HepG2 (cell line): ENCODE results near the gene TOMM40L. TPM values are rescaled to one million over a fixed set of nuclear protein-coding genes. Genes with fewer than 3 reads are reported as not detected.
A peak's percentile ranks its signal among the peaks of the same experiment; 100 is the strongest.

Source experiments
- ARID3A ChIP-seq: IDR thresholded peaks from 2 replicates; pipeline ENCODE4 v1.6.1; 2012; ENCODE audit warnings: low read depth, low read length, improper control_type of control experiment
- ATF1 ChIP-seq: IDR thresholded peaks from 2 replicates; pipeline ENCODE4 v1.6.1; 2016; ENCODE audit warnings: mild to moderate bottlenecking, control low read depth
- BRF2 ChIP-seq: sonication (generic); formaldehyde crosslinking; IDR thresholded peaks from 2 replicates; pipeline ENCODE4 v1.8.1; 2022; ENCODE audit warnings: mild to moderate bottlenecking, missing genetic modification reagents
- CREB3 ChIP-seq: sonication (generic); formaldehyde crosslinking; IDR thresholded peaks from 2 replicates; pipeline ENCODE4 v1.5.0; 2020; ENCODE audit warnings: missing genetic modification reagents
- KDM2A ChIP-seq: sonication (generic); formaldehyde crosslinking; IDR thresholded peaks from 2 replicates; pipeline ENCODE4 v1.4.0; 2020; ENCODE audit warnings: low read depth, missing genetic modification reagents, borderline replicate concordance
- MBNL3 ChIP-seq: fragments of 250-450 bp; sonication (Bioruptor Pico); conservative IDR thresholded peaks from 2 replicates; pipeline ENCODE4 v1.8.0; 2022; ENCODE audit warnings: mild to moderate bottlenecking, inconsistent platforms
- NCOA2 ChIP-seq: sonication (generic); formaldehyde crosslinking; IDR thresholded peaks from 2 replicates; pipeline ENCODE4 v1.8.0; 2022; ENCODE audit warnings: inconsistent platforms
- PHF8 ChIP-seq: sonication (generic); formaldehyde crosslinking; IDR thresholded peaks from 2 replicates; pipeline ENCODE4 v1.5.0; 2020; ENCODE audit warnings: missing genetic modification reagents
- PREB ChIP-seq: sonication (generic); formaldehyde crosslinking; IDR thresholded peaks from 2 replicates; pipeline ENCODE4 v1.4.0; 2020; ENCODE audit warnings: missing genetic modification reagents
- PRMT3 ChIP-seq: sonication (generic); formaldehyde crosslinking; IDR thresholded peaks from 2 replicates; pipeline ENCODE4 v1.8.1; 2022; ENCODE audit warnings: low read depth, mild to moderate bottlenecking, moderate library complexity, missing genetic modification reagents, borderline replicate concordance
- RAD51 ChIP-seq: fragments of 450-650 bp; IDR thresholded peaks from 2 replicates; pipeline ENCODE4 v1.6.1; 2016; ENCODE audit warnings: borderline replicate concordance
- ZNF225 ChIP-seq: sonication (generic); formaldehyde crosslinking; IDR thresholded peaks from 2 replicates; pipeline ENCODE4 v1.4.0; 2020; ENCODE audit warnings: mild to moderate bottlenecking, missing genetic modification reagents
- ZNF256 ChIP-seq: sonication (generic); formaldehyde crosslinking; conservative IDR thresholded peaks from 2 replicates; pipeline ENCODE4 v1.4.0; 2020; ENCODE audit warnings: missing genetic modification reagents
- ZNF382 ChIP-seq: sonication (generic); formaldehyde crosslinking; IDR thresholded peaks from 2 replicates; pipeline ENCODE4 v1.5.0; 2020; ENCODE audit warnings: missing genetic modification reagents, mild to moderate bottlenecking, borderline replicate concordance
- ZNF644 ChIP-seq: IDR thresholded peaks from 2 replicates; pipeline ENCODE4 v1.6.1; 2016; ENCODE audit warnings: low read depth
- ZNF782 ChIP-seq: sonication (generic); formaldehyde crosslinking; IDR thresholded peaks from 2 replicates; pipeline ENCODE4 v1.4.0; 2020; ENCODE audit warnings: missing genetic modification reagents, mild to moderate bottlenecking, borderline replicate concordance
- ZNF800 ChIP-seq: sonication (generic); formaldehyde crosslinking; IDR thresholded peaks from 2 replicates; pipeline ENCODE4 v1.4.0; 2020; ENCODE audit warnings: missing genetic modification reagents
- ZSCAN22 ChIP-seq: sonication (generic); formaldehyde crosslinking; IDR thresholded peaks from 2 replicates; pipeline ENCODE4 v1.4.0; 2020; ENCODE audit warnings: mild to moderate bottlenecking, missing genetic modification reagents
- ZZZ3 ChIP-seq: sonication (generic); formaldehyde crosslinking; IDR thresholded peaks from 2 replicates; pipeline ENCODE4 v1.4.0; 2020; ENCODE audit warnings: missing genetic modification reagents, mild to moderate bottlenecking, borderline replicate concordance
- polyA plus RNA-seq, 8 experiments: library from polyadenylated mRNA; depleted of rRNA in 3 of 8; stranded (reverse) in 7 of 8; unstranded in 1 of 8; fragments of >200 nt; fragmentation: Illumina TruSeq in 4 of 8; extraction: Trizol in 4 of 8; gene quantifications; 2 replicates each; pipeline versions ENCODE4 v1.2.1 to v1.2.3, GENCODE V29; 2011 to 2016; ENCODE audit warnings: low read depth in 4 of 8, missing spikeins in 1 of 8, mixed read lengths in 1 of 8; ENCODE audit not compliant: insufficient read depth in 1 of 8
- total RNA-seq, 5 experiments: library from RNA; depleted of rRNA; stranded (reverse); fragments of >200 nt; fragmentation: Illumina TruSeq; extraction: Trizol; gene quantifications; 2 replicates each; pipeline ENCODE4 v1.2.3, GENCODE V29; 2016; ENCODE audit warnings: low read depth in 1 of 5

TOMM40L gene
- total and polyA plus RNA-seq, 2 of the 13 experiments (the other 11 are each of a cell fraction or from before 2014, with no cell fraction given) = 14.1 to 26.2 TPM

- TF ChIP-seq CREB3 (CRISPR knock-in tag) (no peak), PRMT3 (CRISPR knock-in tag) (no peak), ZSCAN22 (CRISPR knock-in tag) (peak; percentile 72), ZNF256 (CRISPR knock-in tag) (0 out of 2 replicates have a peak, but pooled peaks have one; percentile 69), ZZZ3 (CRISPR knock-in tag) (peak; percentile 87), ZNF644 (no peak), NCOA2 (CRISPR knock-in tag) (peak; percentile 41; the same call in 1 of the 2 replicates), PHF8 (CRISPR knock-in tag) (peak; percentile 93), MBNL3 (CRISPR knock-in tag) (no peak), KDM2A (peak; percentile 87), ZNF382 (no peak), PREB (CRISPR knock-in tag) (no peak), ZNF800 (no peak), ZNF225 (CRISPR knock-in tag) (no peak), RAD51 (no peak), BRF2 (CRISPR knock-in tag) (no peak), ZNF782 (peak; percentile 87; the same call in 1 of the 2 replicates), ARID3A (0 out of 2 replicates have a peak, but pooled peaks have one; percentile 13), ATF1 (CRISPR knock-in tag) (peak; percentile 58; the same call in 1 of the 2 replicates)
These were observed 48.5 kb upstream of the TOMM40L start, which contains the start of gene B4GALT3 (continued) for GRCh38 chr1:161177112-161177935.
